MV-4-11 (cell line): Measurements from ENCODE around the gene CYBRD1.
"Not testable (repeated sequence)": the region's sequence is repeated elsewhere in the genome, so short reads cannot be mapped to it uniquely, and the experiment has no call there.

Source experiments
- DNase-seq: peaks from one replicate; lab custom pipeline; 2025; lab: John Stamatoyannopoulos, UW

Gene CYBRD1

GRCh38 chr2:171522052-171522787 is at the start of gene CYBRD1:
Gene CYBRD1 (plus strand): TSS chr2:171522474. CDS start chr2:171522546, 72 bp downstream.
- DNase-seq: peak; percentile 56

DNA sequence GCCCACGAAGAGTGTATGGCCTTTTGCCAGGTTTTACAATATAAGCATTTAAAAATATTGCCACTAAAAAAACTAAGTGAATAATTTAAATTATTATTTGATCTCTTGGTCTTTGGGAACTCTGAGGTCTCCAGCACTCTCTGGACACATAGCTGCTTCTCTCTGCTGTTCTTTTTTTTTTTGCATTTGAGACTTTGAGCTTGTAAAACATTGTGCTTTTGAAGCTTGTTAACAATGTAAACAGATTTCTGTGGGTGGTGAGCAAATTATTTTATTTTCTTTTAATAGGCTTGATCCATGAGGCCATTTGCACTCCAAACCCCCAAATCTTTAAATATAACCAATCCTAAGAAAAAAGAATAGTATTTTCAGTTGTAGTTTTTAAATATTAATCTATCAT is 46.3 kb upstream of the CYBRD1 start:
- no peak for DNase-seq

- DNase-seq: no peak
Observed at GRCh38 chr2:171478345-171478744, 43.9 kb upstream of the CYBRD1 start.

GRCh38 chr2:171479154-171479814 is 43.0 kb upstream of the CYBRD1 start:
- DNase-seq: no peak

GRCh38 chr2:171480908-171481307 is 41.4 kb upstream of the CYBRD1 start:
- DNase-seq: no peak

- no peak for DNase-seq
Observed at GRCh38 chr2:171482308-171482707, 40.0 kb upstream of the CYBRD1 start.

DNA sequence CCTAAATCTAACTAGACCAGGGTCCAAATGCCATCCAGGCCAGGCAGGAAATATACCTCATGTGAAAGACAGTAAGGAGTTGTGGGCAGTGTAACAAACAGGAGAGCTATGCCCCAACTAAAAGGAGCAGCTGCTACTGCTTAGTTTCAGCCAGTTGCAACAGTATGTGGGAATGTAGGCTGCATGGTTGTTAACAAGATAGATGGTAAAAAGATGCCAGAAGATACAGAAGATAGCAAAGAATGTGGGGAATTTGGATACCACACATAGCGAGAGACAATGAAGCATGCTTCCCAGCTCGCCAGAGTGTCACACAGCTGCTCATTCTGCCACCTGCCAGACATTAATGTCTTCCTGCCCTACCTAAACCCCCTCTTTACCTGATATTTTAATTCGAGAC is 39.4 kb upstream of the CYBRD1 start:
- no peak for DNase-seq

- DNase-seq: no peak
Observed at GRCh38 chr2:171483793-171484192, 38.5 kb upstream of the CYBRD1 start.

DNA sequence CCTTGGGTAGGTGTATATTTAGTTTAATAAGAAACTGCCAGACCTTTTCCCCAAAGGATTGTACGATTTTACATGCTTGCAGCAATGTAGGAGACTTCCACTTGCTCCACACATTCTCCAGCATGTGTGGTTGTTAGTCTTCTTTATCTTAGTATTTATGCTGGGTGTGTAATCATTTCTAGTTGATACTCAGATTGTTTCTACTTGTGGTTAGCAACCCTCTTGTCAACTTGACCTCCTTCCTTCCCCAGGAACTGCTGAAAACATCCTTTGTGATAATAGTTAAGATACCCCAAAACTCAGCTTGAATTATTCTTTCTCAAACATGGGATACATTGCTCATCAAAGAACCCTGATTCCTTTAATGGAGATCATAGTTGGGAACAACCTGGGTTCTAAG is 37.2 kb upstream of the CYBRD1 start:
- no peak for DNase-seq

- DNase-seq: no peak
Observed at GRCh38 chr2:171487201-171487600, 35.1 kb upstream of the CYBRD1 start.

DNA sequence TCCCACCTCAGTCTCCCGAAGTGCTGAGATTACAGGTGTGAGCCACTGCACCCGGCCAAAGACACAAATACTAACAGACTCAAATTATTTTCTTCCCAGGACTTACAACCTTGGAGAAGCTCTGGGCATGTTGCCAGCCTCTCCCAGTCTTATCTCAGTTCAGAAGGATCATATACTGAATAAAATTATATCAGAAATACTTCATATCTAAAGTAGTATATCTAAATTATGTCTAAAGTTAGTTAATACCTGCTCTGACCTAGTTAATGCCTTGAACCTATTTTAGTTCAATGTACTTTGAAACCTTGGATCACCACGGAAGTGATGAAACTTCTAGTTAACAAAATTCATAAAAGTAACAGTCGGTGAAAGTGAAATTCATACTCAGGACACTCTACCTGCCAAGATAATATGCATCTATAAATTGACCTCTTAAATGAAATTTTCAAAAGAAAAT is 34.4 kb upstream of the CYBRD1 start:
- no peak for DNase-seq

- no peak for DNase-seq
Observed at GRCh38 chr2:171490577-171490976, 31.7 kb upstream of the CYBRD1 start.

DNA sequence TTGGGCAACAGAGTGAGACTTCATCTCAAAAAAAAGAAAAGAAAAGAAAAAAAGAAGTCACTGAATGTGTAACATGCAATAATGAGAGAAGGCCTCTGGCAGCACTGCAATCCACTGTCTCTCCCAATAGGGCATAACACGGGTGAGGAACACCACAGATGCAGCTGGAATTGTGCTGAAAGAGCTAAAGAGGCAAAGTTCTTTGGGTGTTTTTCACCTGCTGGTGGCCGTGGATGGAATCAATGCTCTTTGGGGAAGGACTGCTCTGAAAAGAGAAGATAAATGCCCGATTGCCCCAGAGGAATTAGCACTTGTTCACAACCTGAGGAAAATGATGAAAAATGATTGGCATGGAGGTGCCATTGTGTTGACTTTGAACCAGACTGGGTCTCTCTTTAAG is 31.0 kb upstream of the CYBRD1 start:
- no peak for DNase-seq

DNA sequence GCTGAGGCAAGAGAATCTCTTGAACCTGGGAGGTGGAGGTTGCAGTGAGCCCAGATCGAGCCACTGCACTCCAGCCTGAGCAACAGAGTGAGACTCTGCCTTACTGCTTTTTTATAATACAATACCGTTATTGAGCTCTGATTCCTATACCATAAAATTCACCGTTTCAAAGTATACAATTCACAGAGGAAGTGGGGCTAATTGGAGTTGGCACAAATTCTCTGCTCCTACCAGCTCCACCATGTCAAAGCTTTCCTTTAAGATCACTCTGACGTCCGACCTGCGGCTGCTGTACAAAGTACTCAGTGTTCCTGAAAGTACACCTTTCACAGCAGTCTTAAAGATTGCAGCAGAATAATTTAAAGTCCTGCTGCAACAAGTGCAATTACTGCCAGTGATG is 29.6 kb upstream of the CYBRD1 start:
- no peak for DNase-seq

- DNase-seq: not testable (repeated sequence)
Observed at GRCh38 chr2:171497664-171498063, 24.6 kb upstream of the CYBRD1 start.

- DNase-seq: peak; percentile 3
Observed at GRCh38 chr2:171505374-171505773, 16.9 kb upstream of the CYBRD1 start.

GRCh38 chr2:171509945-171510731 is 12.1 kb upstream of the CYBRD1 start:
- no peak for DNase-seq

DNA sequence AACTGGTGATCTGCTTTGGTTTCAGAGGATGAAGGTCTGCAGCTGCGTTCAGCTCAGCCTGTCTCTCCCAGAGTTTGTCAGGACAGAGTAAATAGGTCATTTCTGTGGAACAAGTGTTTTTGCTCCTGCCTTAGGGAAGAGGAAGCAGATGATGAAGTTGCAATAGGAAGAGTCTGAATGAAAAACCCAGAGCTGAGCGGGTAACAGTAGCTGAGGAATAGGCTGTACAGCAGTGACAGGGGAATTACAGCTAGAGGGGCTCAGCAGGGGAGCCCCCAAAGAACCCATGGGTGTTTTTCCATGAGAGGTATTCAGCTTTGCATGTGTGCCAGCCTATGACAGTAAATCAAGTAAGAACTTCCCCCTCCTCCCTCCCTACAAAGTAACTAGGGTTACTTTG is 10.3 kb upstream of the CYBRD1 start:
- no peak for DNase-seq

DNA sequence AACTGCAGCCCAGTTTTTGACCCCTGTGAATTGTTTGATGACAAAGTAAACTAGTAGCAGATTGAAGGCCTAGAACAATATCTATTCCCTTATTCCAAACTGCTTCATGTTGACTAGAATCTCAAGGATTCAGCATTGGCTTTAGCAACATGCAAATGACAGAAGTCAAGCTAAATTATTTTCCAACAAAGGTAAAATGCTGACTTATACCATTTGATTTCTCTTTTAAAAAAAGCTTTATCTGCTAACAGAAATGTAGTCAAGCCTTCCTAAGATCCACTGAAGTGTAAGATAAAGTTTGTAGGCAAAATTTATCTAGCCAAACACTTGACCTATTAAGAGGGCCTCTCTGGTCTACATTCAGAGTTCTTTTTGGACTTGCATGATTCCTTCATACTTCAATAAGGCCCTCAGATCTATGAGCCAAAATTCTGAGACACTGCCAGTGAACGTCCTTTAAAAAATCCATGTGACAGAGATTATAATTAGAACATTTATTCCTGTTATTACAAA is 9.5 kb upstream of the CYBRD1 start:
- DNase-seq: no peak

DNA sequence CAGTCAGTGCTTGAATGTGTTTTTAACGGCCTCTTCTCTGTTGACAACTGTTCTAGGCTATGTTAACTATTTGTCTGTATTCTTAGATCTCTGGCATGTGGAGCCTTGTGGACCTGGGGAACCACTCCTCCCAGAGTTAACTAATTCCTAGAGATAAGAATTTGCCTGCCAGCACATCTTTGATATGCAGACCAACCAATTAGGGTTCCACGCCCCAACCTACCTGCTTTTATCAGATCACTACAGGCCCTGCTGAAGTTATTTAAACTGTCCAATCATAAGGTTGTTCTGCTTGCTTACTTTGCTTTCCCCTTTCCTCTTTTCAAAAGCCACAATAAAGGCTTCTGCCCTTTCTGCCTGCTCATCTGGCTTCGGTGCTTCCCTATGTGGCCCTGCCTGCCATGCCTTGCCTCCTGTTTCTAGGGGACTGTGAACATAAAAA is 8.5 kb upstream of the CYBRD1 start:
- DNase-seq: peak; percentile 68

DNA sequence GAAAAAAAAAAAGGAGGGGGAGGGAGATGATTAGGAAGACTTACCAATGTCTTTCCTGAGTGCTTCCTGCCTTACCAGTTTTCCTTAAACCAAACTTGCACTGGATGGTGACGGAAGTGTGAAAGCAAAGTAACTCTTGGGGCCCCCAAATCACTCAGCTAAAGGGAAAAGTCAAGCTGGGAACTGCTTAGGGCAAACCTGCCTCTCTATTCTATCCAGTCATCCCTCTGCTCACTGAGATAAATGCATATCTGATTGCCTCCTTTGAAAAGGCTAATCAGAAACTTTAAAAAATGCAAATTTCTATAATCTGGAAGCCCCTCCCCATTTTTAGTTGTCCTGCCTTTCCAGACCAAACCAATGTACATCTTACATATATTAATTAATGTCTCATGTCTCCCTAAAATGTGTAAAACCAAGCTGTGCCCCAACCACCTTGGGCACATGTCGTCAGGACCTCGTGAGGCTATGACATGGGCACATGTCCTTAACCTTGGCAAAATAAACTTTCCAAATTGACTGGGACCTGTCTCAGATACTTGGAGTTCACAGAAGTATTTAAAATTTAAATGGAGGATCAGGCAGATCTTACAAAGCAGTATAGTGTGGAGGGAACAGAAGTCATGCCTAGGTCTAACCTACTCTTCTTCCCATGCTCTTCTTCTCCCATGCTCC is 7.2 kb upstream of the CYBRD1 start:
- DNase-seq: no peak
